GM21515 (cell line): ENCODE measurements around the gene HINT2.

Source experiments
- ATAC-seq: cut with Tn5 transposase; IDR thresholded peaks from one replicate; pipeline ENCODE4 v1.9.1; 2021; ENCODE audit not compliant: unreplicated experiment

HINT2 gene

DNA sequence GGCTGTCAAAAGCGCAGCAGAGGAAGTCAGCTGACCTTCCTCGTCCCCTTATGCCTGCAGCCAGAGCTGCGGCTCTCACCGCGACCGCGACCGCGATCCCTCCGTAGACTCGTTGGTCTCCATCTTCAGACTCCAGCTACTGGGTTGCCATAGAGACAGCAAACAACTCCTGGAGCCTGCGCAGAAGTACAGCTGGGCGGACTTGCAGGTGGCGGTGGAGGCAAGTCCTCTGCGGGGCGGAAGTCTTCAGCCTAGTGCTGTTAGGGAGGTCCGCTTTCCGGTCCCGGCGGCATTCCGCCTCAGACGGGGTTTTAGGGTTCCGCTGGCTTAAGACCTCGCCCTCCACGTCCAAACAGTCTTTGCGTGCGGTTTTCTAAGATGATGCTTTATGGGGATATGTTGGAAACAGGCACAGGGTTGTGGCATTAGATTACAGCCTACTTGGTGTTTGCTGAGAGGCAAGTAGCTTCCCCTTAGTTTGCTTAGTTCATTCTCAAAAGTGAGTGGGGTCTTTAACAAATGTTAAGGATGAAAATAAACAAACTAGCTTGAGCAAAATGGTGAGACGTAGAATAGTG is 2.7 kb downstream of the HINT2 start, which contains the start of gene SPAG8:
Gene SPAG8, minus strand, starts transcription at position 238 of the 578 bp plus-strand sequence. Its CDS starts 115 bp downstream, at position 123.
- ATAC-seq = peak; percentile 61

DNA sequence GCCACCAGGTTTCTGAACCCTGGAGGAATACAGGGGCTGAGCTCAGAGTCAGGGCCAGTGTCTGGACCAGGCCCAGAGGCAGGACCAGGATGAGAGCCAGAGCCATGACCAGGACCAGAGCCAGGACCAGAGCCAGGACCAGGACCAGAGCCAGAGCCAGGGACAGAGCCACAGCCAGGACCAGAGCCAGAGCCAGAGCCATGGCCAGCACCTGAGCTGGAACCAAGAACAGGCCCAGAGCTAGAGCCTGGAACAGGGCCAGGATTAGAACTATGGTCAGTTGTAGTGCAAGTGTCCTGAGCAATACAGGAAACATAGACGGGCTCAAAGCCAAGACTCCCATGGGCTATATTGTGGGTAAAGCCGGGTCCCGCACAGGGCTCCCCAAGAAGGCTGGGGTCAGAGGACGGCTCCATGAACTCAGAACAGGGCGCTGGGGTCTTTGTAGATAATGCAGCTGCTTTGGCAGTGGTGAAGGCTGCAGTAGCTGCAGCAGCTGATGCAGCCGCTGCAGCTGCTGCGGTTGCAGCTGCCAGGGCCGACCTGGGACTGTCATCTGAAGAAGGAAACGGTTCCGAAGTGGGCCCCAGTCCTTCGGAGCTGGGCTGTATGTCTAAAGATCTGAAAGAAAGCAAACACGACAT is 3.3 kb downstream of the HINT2 start:
- no peak for ATAC-seq

- no peak for ATAC-seq
Measured at GRCh38 chr9:35810122-35810521, 4.7 kb downstream of the HINT2 start.

DNA sequence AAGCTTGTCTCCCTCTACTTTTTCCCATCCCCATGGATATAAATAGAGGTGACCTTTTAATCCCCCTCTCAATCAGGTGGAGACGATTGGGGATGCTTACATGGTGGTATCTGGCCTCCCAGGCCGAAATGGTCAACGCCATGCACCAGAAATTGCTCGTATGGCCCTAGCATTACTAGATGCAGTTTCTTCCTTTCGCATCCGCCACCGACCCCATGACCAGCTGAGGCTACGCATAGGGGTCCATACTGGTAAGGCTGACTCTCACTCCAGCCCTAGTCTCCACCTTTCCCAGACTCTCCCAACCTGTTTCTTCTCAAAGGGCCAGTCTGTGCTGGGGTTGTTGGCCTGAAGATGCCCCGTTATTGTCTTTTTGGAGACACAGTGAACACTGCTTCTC is 6.4 kb downstream of the HINT2 start:
- no peak for ATAC-seq

GRCh38 chr9:35806101-35806500 is 8.7 kb downstream of the HINT2 start:
- ATAC-seq = no peak

DNA sequence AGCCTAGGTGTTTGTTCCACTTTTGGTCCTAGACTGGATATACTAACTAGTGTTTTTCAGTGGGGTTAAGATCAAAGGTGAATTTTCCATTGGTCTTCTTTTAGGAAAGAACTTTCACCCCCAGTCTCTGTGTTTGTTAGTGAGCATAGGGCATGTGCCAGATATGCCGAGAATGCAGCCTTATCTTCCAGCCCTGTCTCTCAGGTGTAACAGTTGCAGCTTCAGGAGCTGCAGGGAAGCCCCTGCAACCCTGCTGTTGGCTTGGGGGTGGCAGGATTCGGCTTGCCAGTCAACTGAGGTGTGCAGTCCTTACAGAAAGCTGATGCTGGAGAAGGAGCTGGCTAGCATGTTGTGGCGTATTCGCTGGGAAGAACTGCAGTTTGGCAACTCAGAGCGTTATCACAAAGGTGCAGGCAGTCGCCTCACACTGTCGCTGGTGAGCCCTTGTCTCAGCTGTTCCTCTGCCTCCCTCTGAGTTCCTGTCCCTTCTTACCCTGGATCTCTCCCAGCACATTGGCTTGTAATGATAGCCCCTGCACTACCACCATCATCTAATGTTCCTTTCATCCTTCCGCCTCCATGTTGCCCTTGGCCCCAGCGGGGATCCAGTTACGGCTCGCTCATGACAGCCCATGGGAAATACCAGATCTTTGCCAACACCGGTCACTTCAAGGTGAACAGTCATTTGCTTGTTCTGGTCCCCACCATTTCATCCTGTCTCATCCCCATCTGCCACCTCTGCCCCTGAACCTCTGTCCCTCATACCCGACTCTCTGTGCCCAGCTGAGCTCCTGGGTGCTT is 13.3 kb downstream of the HINT2 start:
- no peak for ATAC-seq

GRCh38 chr9:35800530-35800929 is 14.3 kb downstream of the HINT2 start:
- ATAC-seq = no peak

- no peak for ATAC-seq
Measured at GRCh38 chr9:35798658-35799374, 16.0 kb downstream of the HINT2 start.

DNA sequence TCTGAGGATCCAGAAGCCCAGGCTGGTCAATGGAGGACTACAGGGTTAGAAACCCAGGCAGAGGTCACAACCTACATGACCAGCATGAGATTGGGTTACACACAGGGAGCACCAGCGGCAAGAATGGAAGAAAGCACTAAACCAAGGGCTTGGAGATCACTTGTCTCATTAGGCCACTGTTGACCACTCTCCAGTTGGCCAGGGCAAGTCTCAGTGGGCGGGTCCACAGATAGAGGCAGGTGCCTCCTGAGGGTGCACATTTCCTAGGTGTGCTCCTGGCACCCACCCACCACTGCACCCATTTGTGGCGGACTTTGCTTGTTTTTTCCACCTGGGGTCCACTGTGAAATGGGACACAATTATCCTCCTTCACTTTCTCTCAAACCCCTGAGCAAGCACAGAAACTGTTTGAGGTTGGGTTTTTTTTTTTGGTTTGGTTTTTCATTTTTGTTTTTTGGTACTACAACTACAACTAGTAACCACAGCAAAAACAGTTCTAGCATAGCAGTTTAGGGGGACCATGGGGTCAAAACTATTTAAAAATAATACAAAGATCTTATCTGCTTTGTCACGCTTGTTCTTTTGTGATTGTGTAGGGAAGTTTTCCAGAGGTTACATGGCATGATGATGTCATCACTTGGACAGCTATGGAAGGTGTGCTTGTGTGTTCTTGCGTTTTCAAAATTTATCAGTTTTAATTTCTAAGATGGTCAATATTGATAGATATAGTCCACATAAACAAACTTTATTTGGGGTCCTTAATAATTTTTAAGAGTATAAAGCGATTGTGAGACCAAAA is 17.3 kb downstream of the HINT2 start:
- no peak for ATAC-seq

- ATAC-seq = no peak
Measured at GRCh38 chr9:35795695-35796094, 19.1 kb downstream of the HINT2 start.

DNA sequence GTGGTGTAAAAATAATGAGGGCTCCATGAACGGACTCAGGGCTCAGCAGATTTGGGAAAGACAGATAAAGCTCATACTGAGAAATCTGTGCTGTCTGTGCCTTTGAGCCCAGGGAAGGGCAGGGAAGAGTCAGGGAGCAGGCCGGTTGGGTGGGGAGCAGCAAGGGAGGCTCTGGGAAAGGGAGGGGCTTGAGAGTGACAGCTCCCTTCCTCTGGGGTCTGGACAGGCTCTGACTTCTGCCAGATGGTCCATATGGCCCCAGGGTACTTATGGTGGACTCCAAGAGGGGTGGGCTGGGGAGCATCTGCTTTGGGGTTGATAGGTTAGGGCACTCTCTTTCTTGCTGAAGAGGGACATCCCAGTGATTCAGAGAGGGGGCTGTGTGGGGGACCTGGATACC is 21.4 kb downstream of the HINT2 start:
- no peak for ATAC-seq

DNA sequence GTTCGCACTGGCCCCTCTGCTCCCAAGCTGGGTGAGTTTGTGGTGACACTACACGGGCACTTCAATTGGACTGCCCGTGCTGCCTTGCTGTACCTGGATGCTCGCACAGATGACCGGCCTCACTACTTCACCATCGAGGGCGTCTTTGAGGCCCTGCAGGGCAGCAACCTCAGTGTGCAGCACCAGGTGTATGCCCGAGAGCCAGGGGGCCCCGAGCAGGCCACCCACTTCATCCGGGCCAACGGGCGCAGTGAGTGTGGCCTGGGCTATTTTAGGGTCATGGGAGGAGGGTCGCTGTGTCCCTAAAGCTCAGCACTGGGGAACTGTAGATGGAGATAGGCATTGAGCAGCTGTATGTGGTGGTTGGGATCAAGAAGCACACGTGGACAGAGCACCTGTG is 22.0 kb downstream of the HINT2 start:
- ATAC-seq = no peak

DNA sequence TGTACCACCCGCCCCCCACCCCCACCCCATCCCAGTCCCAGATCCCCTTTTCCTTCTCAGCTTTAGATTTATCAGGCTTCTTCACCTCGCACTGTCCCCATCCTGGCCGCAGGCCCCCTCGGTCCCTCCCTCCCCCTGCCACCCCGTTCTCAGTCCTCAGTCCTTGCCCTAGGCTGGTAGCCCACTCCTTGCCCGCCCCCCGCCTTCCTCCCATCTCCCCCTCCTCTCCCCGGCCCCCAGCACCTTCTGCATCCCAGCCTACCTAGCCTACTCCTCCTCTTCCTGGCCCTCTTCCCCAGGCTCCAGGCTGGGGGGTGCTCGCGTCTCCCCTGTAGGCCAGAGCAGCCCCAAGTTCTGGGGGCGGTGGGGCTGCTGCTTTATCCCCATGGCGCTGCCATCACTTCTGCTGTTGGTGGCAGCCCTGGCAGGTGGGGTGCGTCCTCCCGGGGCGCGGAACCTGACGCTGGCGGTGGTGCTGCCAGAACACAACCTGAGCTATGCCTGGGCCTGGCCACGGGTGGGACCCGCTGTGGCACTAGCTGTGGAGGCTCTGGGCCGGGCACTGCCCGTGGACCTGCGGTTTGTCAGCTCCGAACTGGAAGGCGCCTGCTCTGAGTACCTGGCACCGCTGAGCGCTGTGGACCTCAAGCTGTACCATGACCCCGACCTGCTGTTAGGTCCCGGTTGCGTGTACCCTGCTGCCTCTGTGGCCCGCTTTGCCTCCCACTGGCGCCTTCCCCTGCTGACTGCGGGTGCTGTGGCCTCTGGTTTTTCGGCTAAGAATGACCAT is 22.6 kb downstream of the HINT2 start:
- ATAC-seq = no peak

DNA sequence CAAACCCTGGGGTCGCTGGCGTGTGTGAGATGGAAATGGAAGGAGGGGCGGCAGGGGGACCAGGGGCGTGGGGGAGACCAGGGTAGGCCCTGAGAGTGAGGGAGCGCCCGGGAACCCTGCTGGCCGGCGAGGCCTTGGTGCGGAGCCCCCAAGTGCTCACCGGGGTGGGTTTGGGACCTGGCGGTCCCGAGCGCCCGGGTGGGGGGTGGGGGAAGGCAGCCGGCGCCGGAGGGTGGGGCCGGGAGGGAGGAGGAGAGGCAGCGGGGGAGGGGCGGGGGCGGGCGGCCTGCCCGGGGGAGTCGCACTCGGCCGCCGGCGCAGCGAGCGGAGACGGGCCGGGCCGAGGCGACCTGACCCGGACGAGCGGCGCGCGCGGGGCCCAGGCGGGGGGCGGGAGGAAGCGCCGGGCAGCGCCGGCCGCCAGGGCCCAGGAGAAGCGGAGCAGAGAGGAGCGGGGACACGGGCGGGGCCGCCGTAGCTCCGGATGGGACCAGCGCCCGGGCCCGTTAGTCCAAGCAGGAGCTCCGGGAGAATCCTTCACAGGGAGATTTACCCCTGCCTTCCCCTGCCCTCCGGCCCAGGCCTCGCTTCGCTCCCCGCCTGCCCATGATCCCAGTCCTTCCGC is 23.4 kb downstream of the HINT2 start, which contains the start of gene NPR2:
Gene NPR2, plus strand, starts transcription at position 295 of the 625 bp plus-strand sequence. CDS start 818 bp downstream, outside the sequence.
- ATAC-seq = no peak

GRCh38 chr9:35790385-35791296 is 24.2 kb downstream of the HINT2 start:
- no peak for ATAC-seq

DNA sequence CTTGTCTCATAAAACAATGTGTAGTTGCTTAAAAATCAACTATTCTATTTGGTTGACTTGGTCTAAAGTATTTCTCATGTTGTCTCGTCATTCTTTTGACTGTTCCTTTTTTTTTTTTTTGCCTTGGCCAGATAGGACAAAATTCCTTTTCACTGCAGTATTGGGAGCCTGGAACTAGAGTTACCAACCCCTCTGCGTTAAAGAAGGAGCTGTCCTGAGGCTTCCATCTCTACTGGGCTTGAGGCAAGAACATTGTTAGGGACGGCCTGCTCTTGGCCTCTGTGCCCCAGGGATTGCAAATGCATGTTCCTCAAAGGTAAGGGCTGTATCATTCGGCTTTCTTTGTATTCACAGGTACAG is 24.8 kb downstream of the HINT2 start:
- no peak for ATAC-seq

GRCh38 chr9:35789541-35789940 is 25.3 kb downstream of the HINT2 start:
- no peak for ATAC-seq

DNA sequence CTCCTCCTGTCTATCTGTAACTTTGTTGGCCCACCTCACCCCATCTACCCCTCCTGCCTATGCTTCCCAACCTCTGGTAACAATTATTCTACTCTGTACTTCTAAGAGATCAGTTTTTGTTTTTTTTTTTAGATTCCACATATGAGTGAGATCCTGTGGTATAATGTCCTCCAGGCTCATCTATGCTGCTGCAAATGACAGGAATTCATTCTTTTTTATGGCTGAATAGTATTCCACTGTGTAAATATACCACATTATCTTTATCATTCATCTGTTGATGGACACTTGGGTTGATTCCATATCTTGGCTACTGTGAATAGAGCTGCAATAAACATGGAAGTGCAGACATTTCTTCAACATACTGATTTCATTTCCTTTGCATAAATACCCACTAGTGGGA is 31.4 kb downstream of the HINT2 start:
- ATAC-seq = no peak
